A673 (cell line): Measurements from ENCODE around the gene BRINP2. TPM values are rescaled to one million over a fixed set of nuclear protein-coding genes. Genes with fewer than 3 reads are reported as not detected.
A peak's percentile ranks its signal among the peaks of the same experiment; 100 is the strongest.

ENCODE experiments used
- BruUV-seq: library from RNA; stranded (reverse); fragments of 400-500 nt; replicated peaks from 2 replicates; lab custom pipeline; 2021; lab: Mats Ljungman, UMichigan
- CTCF ChIA-PET: fragments of 300-600 bp; sonication (Branson Sonifier 250); formaldehyde crosslinking; loops from one replicate; lab custom pipeline; 2022; ENCODE audit warnings: antibody characterized with exemption; lab: Charles Lee
- POLR2A ChIA-PET: fragments of 300-600 bp; sonication (Branson Sonifier 250); formaldehyde crosslinking; loops from one replicate; lab custom pipeline; 2022; ENCODE audit warnings: antibody characterized with exemption; ENCODE audit not compliant: low non-redundant PET; lab: Charles Lee
- DNase-seq: peaks from one replicate; pipeline ENCODE4 v3.0.0-alpha.2; 2015; ENCODE audit warnings: low spot score
- H3K27ac ChIP-seq: fragments of 200-600 bp; sonication (generic); 2 replicates; pipeline ENCODE4 v1.5.1; 2016; ENCODE audit warnings: mixed run types, low read depth, mild to moderate bottlenecking, mixed read lengths, antibody characterized with exemption, low read length; ENCODE audit not compliant: poor library complexity, severe bottlenecking
- H3K27me3 ChIP-seq: fragments of 200-600 bp; sonication (generic); replicated peaks from 2 replicates; pipeline ENCODE4 v1.6.1; 2017; ENCODE audit warnings: mixed run types, low read depth, mild to moderate bottlenecking, mixed read lengths, antibody characterized with exemption, low read length; ENCODE audit not compliant: insufficient read depth, poor library complexity
- H3K36me3 ChIP-seq: fragments of 200-600 bp; sonication (generic); 2 replicates; pipeline ENCODE4 v1.6.1; 2016; ENCODE audit warnings: mixed run types, mild to moderate bottlenecking, mixed read lengths, antibody characterized with exemption, low read length; ENCODE audit not compliant: insufficient read depth, poor library complexity, severe bottlenecking
- H3K4me1 ChIP-seq: fragments of 200-600 bp; sonication (generic); 2 replicates; pipeline ENCODE4 v1.6.1; 2017; ENCODE audit warnings: mixed run types, mild to moderate bottlenecking, mixed read lengths, antibody characterized with exemption, low read length; ENCODE audit not compliant: insufficient read depth, poor library complexity, severe bottlenecking
- H3K4me3 ChIP-seq: fragments of 200-600 bp; sonication (generic); 2 replicates; pipeline ENCODE4 v1.5.1; 2016; ENCODE audit warnings: low read depth, mixed run types, mild to moderate bottlenecking, mixed read lengths, low read length; ENCODE audit not compliant: poor library complexity, severe bottlenecking
- H3K9me3 ChIP-seq: fragments of 200-600 bp; sonication (generic); 2 replicates; pipeline ENCODE4 v1.6.1; 2016; ENCODE audit warnings: mixed run types, low read depth, mild to moderate bottlenecking, mixed read lengths, antibody characterized with exemption, low read length; ENCODE audit not compliant: poor library complexity, severe bottlenecking
- CTCF ChIP-seq: fragments of 300-800, 200-600 bp; sonication (generic); conservative IDR thresholded peaks from 2 replicates; pipeline ENCODE4 v1.5.1; 2017; ENCODE audit warnings: low read depth, mild to moderate bottlenecking, antibody characterized with exemption, low read length, moderate library complexity, mixed read lengths
- EZH2 ChIP-seq: fragments of 200-600 bp; sonication (generic); IDR thresholded peaks from 2 replicates; pipeline ENCODE4 v1.6.1; 2017; ENCODE audit warnings: borderline replicate concordance, low read depth, mild to moderate bottlenecking, mixed read lengths, antibody characterized with exemption, low read length; ENCODE audit not compliant: poor library complexity, severe bottlenecking
- intact Hi-C: fragments of 100-400 bp; cut with micrococcal nuclease; formaldehyde crosslinking; loops from one replicate; pipeline ENCODE4 v1.10.0; 2022; ENCODE audit not compliant: unreplicated experiment
- total RNA-seq: library from RNA; stranded (reverse); gene quantifications from 2 replicates; pipeline ENCODE4 v1.2.3, GENCODE V29; 2021

The BRINP2 gene
- total RNA-seq, 1 experiment from 2014 or later = 0.67 TPM

GRCh38 chr1:177252877-177253276, 82.1 kb downstream of the BRINP2 start:
- no peaks in the 10 kb centered on the region for H3K36me3 ChIP-seq
- H3K4me1 ChIP-seq = peaks cover 10% of the 10 kb centered on the region
- ChIA-PET CTCF (no interaction called here), POLR2A (no interaction called here)
- H3K27me3 ChIP-seq = no peaks in the 10 kb centered on the region
- TF ChIP-seq EZH2 (no peak), CTCF (no peak)
- no peaks in the 10 kb centered on the region for H3K9me3 ChIP-seq
- H3K4me3 ChIP-seq = no peak overlapping the region
- DNase-seq = no peak
- H3K27ac ChIP-seq = no peak overlapping the region
- no TSS peak for BruUV-seq
- intact Hi-C loops = no loop called here

- peaks cover 10% of the 10 kb centered on the region for H3K4me1 ChIP-seq
- ChIA-PET POLR2A (no interaction called here), CTCF (no interaction called here)
- no peaks in the 10 kb centered on the region for H3K9me3 ChIP-seq
- H3K4me3 ChIP-seq = no peak overlapping the region
- no peak for DNase-seq
- no peak for TF ChIP-seq EZH2
- no peak for TF ChIP-seq CTCF
- intact Hi-C loops = no loop called here
- no TSS peak for BruUV-seq
- no peaks in the 10 kb centered on the region for H3K36me3 ChIP-seq
- no peaks in the 10 kb centered on the region for H3K27me3 ChIP-seq
- no peak overlapping the region for H3K27ac ChIP-seq
These were observed 84.7 kb downstream of the BRINP2 start for GRCh38 chr1:177255411-177255810.

- no peaks in the 10 kb centered on the region for H3K9me3 ChIP-seq
- H3K4me1 ChIP-seq = peaks cover 10% of the 10 kb centered on the region
- peak; percentile 68 for DNase-seq
- ChIA-PET POLR2A (no interaction called here), CTCF (no interaction called here)
- peak; percentile 52 for TF ChIP-seq CTCF
- no peak for TF ChIP-seq EZH2
- no TSS peak for BruUV-seq
- no peaks in the 10 kb centered on the region for H3K27me3 ChIP-seq
- intact Hi-C loops = no loop called here
- no peak overlapping the region for H3K4me3 ChIP-seq
- H3K36me3 ChIP-seq = no peaks in the 10 kb centered on the region
- no peak overlapping the region for H3K27ac ChIP-seq
These were observed 85.7 kb downstream of the BRINP2 start for GRCh38 chr1:177256153-177257075.
